Uterus (tissue), 4 donors: Measurements from ENCODE around the gene ABCD3. TPM values are rescaled to one million over a fixed set of nuclear protein-coding genes. Genes with fewer than 3 reads are reported as not detected.
A peak's percentile ranks its signal among the peaks of the same experiment; 100 is the strongest.

Source experiments
- DNase-seq, 2 donors: peaks; one replicate each; pipeline ENCODE4 v3.0.0-alpha.2; 2019 to 2020
- H3K27ac ChIP-seq, 2 donors: fragments of 200-600 bp; sonication (generic); 1 replicate in 1 of 2; 2 replicates in 1 of 2; pipeline ENCODE4 v1.5.1; 2016 to 2018
- H3K27me3 ChIP-seq, 2 donors: fragments of 200-600 bp; sonication (generic); one replicate each; pipeline ENCODE4 v1.5.1; 2018 to 2019; ENCODE audit warnings: control low read depth in 1 of 2
- H3K36me3 ChIP-seq, 2 donors: fragments of 200-600 bp; sonication (generic); one replicate each; pipeline ENCODE4 v1.5.1; 2019; ENCODE audit warnings: control low read depth in 1 of 2
- H3K4me1 ChIP-seq, 2 donors: fragments of 200-600 bp; sonication (generic); one replicate each; pipeline ENCODE4 v1.5.1; 2018 to 2019; ENCODE audit warnings: control low read depth in 1 of 2
- H3K4me3 ChIP-seq, 2 donors: fragments of 200-600 bp; sonication (generic); 1 replicate in 1 of 2; 2 replicates in 1 of 2; pipeline ENCODE4 v1.5.1; 2018 to 2019; ENCODE audit warnings: mild to moderate bottlenecking in 1 of 2
- H3K9me3 ChIP-seq, 2 donors: fragments of 200-600 bp; sonication (generic); one replicate each; pipeline ENCODE4 v1.5.1; 2019; ENCODE audit warnings: control low read depth in 1 of 2
- CTCF ChIP-seq, 4 experiments: fragments of 200-600 bp in 2 of 4; fragments of 450-650 bp in 2 of 4; sonication (generic) in 2 of 4; IDR thresholded peaks; one replicate each; pipeline ENCODE4 v1.5.1; 2016 to 2019; ENCODE audit warnings: antibody characterized with exemption in 4 of 4, mild to moderate bottlenecking in 2 of 4, moderate library complexity in 1 of 4
- POLR2A ChIP-seq, 2 donors: fragments of 450-650 bp; IDR thresholded peaks; one replicate each; pipeline ENCODE4 v1.6.1; 2016; ENCODE audit warnings: antibody characterized with exemption in 2 of 2, mild to moderate bottlenecking in 1 of 2, moderate library complexity in 1 of 2
- intact Hi-C: fragments of 100-400 bp; cut with DNase I; formaldehyde crosslinking; loops from one replicate; pipeline ENCODE4 v1.15.1; 2023; ENCODE audit warnings: low total_unique reads
- total RNA-seq, 4 donors: library from RNA; depleted of rRNA in 3 of 4; stranded (reverse); fragments of >200 nt in 3 of 4; gene quantifications; one replicate each; pipeline versions ENCODE4 v1.1.0 to v1.2.4, GENCODE V29; 2014 to 2023
- donor health status: DM: yes; HTN: yes; CAD: no.

The ABCD3 gene
- total RNA-seq, 4 donors from 2014 or later, result 18.4 to 53.2 (median 30.7) TPM

DNA sequence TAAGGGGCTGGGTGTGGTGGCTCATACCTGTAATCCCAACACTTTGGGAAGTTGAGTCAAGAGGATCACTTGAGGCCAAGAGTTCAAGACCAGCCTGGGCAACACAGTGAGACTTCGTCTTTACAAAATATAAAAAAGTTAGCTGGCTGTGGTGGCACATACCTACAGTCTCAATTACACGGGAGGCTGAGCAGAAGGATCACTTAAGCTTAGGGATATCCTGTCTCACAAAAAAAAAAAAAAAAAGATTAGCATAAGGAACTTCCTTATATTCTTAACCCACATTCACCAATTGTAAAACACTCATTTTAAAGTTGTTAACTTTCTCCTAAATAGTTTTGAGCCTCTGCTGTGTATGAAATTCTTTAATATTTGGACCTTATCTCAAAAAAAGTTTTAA lies 53.1 kb downstream of the ABCD3 start:
- DNase-seq, result no peak
- Histone ChIP-seq H3K27me3 (no peaks in the 10 kb centered on the region), H3K27ac (no peak overlapping the region), H3K36me3 (no peaks in the 10 kb centered on the region), H3K4me1 (no peaks in the 10 kb centered on the region), H3K4me3 (no peak overlapping the region), H3K9me3 (no peaks in the 10 kb centered on the region)
- TF ChIP-seq CTCF (IDR thresholded peaks at IDR 0.05) (no peak), POLR2A (IDR thresholded peaks at IDR 0.05) (no peak)
- intact Hi-C loops, result no loop called here

- no peaks in the 10 kb centered on the region for H3K4me1 ChIP-seq
- H3K27ac ChIP-seq, result no peak overlapping the region
- no peaks in the 10 kb centered on the region for H3K9me3 ChIP-seq
- H3K27me3 ChIP-seq, result no peaks in the 10 kb centered on the region
- intact Hi-C loops, result no loop called here
- no peak overlapping the region for H3K4me3 ChIP-seq
- DNase-seq, result no peak
- TF ChIP-seq POLR2A (IDR thresholded peaks at IDR 0.05), result no peak
- H3K36me3 ChIP-seq, result no peaks in the 10 kb centered on the region
These were observed 57.0 kb downstream of the ABCD3 start for GRCh38 chr1:94475232-94475631.

DNA sequence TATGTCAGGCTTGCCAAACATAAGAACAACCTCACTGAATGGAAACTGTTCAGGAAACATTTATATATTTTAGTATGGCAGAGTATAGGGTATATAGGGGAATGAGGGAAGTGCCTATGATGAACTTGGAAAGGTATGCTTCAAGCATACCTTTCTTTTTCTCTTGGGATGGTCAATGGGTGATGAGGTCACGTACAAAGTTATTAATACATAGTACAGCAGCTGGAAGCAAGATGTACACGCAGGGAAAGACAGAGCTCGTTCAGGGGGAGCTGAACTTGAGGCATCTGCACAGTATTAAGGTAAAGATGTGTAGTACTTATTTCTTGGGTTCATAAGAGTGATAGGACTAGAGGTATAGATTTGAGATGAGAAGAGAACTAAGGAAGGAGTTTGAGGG lies 61.5 kb downstream of the ABCD3 start:
- Histone ChIP-seq H3K27ac (no peak overlapping the region), H3K9me3 (no peaks in the 10 kb centered on the region), H3K27me3 (no peaks in the 10 kb centered on the region), H3K4me1 (no peaks in the 10 kb centered on the region), H3K36me3 (no peaks in the 10 kb centered on the region), H3K4me3 (no peak overlapping the region)
- no peak for DNase-seq
- intact Hi-C loops, result loop anchor here (5.0 kb wide), 1 partner anchor 328 kb away; no protein-coding TSS in a partner anchor
- TF ChIP-seq CTCF (IDR thresholded peaks at IDR 0.05) (no peak), POLR2A (IDR thresholded peaks at IDR 0.05) (no peak)

DNA sequence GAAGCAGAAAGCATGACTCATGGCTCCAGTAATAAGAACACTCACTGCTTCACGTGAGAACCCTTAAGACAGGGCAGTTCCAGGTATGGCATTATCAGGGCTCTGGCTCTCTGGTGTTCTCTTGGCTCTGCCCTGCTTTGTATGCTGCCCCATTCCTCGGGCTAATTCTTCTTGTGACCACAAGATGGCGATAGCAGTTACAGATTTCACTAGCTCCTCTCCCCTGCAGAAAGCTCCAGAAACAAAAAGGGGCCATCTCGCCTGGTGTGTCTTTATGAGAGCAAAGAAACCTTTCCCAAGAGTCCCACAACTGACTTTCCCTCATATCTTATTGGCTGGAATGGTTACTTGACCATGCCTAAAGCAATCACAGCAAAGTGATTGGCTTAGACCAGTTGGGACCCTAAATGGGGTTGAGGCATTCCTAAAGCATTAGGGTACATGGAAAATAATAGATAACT lies 63.3 kb downstream of the ABCD3 start:
- no peaks in the 10 kb centered on the region for H3K36me3 ChIP-seq
- H3K9me3 ChIP-seq, result no peaks in the 10 kb centered on the region
- TF ChIP-seq POLR2A (IDR thresholded peaks at IDR 0.05), result no peak
- peak; percentile 60 to 80 (median 69) for TF ChIP-seq CTCF (IDR thresholded peaks at IDR 0.05)
- H3K27me3 ChIP-seq, result no peaks in the 10 kb centered on the region
- no peaks in the 10 kb centered on the region for H3K4me1 ChIP-seq
- DNase-seq, result peak; percentile 26 to 28
- H3K4me3 ChIP-seq, result no peak overlapping the region
- intact Hi-C loops, result loop anchor here (5.0 kb wide), 1 partner anchor 326 kb away; no protein-coding TSS in a partner anchor
- H3K27ac ChIP-seq, result no peak overlapping the region

- Histone ChIP-seq H3K36me3 (no peaks in the 10 kb centered on the region), H3K4me1 (no peaks in the 10 kb centered on the region), H3K27me3 (no peaks in the 10 kb centered on the region), H3K27ac (no peak overlapping the region), H3K4me3 (no peak overlapping the region), H3K9me3 (no peaks in the 10 kb centered on the region)
- TF ChIP-seq CTCF (IDR thresholded peaks at IDR 0.05) (no peak), POLR2A (IDR thresholded peaks at IDR 0.05) (no peak)
- intact Hi-C loops, result no loop called here
- no peak for DNase-seq
These were observed 68.8 kb downstream of the ABCD3 start for GRCh38 chr1:94486990-94487389.

- no peak overlapping the region for H3K27ac ChIP-seq
- H3K27me3 ChIP-seq, result no peaks in the 10 kb centered on the region
- H3K4me3 ChIP-seq, result no peak overlapping the region
- intact Hi-C loops, result no loop called here
- DNase-seq, result no peak
- TF ChIP-seq POLR2A (IDR thresholded peaks at IDR 0.05), result no peak
- no peak for TF ChIP-seq CTCF (IDR thresholded peaks at IDR 0.05)
- no peaks in the 10 kb centered on the region for H3K4me1 ChIP-seq
- no peaks in the 10 kb centered on the region for H3K9me3 ChIP-seq
- no peaks in the 10 kb centered on the region for H3K36me3 ChIP-seq
These were observed 72.4 kb downstream of the ABCD3 start for GRCh38 chr1:94490556-94490955.
